Measurements from ENCODE around the gene AP3S2.
"Not testable (repeated sequence)": the region's sequence is repeated elsewhere in the genome, so short reads cannot be mapped to it uniquely, and the experiment has no call there.

Gene AP3S2

DNA sequence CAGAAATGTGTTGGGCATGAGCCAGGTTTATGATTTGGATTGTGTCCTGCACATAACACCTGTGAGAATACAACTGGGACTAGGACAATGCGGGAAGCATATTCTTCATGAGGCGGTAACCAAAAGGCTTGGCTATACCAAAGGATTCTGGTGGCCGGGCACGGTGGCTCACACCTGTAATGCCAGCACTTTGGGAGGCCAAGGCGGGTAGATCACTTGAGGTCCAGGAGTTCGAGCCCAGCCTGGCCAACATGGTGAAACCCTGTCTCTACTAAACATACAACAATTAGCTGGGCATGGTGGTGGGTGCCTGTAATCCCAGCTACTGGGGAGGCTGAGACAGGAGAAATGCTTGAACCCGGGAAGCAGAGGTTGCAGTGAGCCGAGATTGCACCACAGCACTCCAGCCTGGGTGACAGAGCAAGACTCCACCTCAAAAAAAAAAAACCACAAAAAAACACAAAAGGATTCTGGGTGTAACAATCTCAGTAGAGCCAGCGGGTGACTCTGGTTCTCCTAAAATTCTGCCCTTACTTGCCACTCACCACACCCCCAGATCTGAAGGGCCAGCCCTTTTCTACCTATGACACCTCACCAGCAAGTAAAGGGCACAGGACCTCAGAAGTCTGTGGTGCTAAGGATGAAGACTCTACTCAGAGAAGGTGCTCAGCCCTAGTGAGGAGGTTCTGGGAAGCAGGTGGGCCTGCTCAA is 59.2 kb downstream of the AP3S2 start:
- not testable (repeated sequence) for DNase-seq (ENCODE audit: low read depth)

DNA sequence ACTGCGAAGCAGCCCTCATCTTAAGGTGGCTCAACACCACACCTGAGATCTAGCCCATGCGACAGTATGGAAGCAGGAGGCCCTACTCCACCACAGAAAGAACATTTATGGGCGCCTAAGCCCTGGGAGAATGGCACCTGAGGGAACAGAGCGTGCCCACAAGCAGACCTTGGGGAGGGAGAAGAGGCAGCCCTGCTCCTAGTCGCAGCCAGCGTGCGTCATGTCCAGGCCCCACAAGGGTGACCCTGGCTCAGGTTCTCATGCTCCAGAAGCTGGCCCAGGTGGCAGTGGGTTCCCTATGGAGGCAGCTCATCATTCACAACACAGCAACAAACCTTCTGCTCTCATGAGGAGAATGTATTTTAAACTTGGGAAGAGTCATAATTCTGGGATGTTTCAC is 59.8 kb downstream of the AP3S2 start:
- DNase-seq (ENCODE audit: low read depth) = no peak

DNA sequence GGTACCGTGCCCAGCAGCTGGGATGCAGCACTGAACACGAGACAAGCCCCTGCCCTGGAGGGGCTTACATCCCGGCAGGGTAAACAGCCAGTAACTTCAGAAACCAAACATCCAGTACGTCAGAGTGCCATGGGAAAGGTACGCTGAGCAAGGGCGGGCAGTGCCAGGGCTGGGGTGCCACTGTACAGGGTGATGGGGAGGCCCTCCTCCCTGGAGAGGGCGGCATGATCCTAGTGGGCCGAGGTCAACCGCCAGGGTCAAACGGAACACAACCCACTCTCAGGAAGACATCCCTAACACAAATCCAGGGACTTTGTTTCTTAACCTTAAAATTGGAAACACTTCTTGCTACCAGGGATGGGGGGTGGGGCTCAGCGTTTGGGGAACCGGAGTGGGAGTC is 63.2 kb downstream of the AP3S2 start:
- DNase-seq (ENCODE audit: low read depth) = no peak

DNA sequence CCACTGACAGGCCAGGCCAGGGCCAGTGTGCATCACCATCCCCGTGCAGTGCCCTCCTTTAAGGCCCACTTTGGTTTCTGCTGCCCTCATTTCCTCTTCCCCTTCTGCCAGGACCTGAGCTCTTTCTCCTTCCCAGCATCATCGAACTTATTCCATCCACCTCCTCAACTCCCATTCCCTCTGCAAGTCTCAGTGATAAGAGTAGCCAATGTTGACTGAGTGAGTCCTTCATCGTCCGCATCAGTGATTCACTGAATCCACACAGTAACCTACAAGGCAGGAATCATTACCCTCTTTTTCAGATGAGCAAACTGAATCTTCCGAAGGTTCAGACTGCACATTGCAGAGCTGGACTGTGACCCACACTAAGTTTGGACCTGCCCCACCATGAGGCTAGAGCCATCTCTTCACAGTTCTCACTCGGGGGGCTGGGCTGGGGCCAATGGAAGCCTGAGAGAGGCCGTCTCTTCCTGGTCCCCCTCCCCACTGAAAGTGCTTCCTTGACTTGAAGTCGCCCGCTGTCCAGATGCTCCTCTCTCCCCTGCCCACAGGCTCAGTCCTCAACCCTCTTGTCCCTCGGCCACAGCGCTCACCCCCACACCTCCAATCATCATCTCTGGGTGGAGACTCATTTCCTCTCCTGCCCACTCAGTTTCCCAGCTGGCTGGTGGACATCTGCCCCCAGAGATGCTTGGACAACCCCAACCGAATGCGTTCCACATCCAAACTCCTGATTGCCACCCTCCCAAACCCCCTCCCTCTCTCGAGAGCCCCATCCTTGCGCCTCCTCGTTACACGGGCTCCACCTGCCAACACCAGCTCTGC is 64.0 kb downstream of the AP3S2 start:
- DNase-seq (ENCODE audit: low read depth) = no peak

DNA sequence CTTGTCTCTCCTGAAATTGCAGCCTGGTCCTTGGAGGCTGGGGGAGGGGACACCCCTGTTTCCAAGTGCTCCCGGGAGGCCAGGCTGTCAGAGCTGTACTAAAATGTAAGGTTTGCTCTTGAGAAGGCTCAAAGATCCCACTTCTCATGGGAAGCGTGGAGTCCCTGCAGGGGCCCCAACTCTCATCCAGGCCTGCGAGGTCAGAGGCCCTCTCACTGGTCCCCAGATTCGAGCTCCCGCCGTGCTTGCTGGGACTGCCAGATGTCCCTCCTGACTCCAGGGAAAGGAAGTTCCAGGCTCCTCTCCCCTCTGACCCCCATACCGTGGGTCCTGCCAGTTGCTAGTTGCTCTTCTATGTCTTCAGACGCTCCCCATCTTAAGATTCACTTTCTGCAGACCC is 64.6 kb downstream of the AP3S2 start:
- DNase-seq (ENCODE audit: low read depth) = no peak

DNA sequence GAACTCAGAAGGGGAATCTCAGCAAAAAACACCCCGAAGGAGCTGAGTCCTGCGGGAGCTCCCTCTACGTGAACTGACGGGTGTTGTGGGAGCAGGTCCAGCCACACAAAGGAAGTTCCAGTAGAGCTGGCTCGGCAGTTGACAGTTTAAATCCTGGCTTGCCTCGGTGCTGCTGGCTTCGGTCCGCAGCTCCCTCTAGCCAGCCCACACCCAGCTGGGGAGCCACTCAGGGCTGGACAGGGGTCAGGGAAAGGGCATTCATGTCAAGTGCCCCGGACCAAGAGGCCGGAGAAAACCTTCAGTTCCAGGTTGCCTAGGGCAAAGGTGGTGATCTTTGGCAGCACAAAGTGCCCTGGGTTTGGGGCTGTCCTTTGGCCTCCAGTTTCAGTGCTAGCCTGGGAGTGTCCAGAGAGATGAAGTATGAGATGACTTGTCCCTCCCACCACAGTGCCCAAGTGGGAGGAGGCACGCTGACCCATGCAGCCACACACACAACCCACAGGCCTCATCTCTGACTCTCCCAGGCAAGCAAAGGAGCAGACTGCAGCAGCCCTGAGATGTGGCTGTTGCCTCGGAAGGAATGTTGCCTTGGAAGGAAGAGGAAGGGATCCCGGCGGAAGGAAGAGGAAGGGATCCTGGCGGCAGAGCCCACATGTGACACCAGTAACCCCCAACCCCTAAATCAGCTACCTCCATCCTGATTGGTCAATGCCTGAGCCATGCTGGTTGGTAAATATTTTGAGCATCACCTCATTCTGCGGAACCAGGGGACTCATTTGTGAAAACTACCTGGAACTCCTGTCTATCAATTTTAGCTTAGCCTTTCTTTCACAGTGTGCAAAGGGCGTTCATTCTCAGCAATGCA is 65.3 kb downstream of the AP3S2 start:
- no peak for DNase-seq (ENCODE audit: low read depth)

DNA sequence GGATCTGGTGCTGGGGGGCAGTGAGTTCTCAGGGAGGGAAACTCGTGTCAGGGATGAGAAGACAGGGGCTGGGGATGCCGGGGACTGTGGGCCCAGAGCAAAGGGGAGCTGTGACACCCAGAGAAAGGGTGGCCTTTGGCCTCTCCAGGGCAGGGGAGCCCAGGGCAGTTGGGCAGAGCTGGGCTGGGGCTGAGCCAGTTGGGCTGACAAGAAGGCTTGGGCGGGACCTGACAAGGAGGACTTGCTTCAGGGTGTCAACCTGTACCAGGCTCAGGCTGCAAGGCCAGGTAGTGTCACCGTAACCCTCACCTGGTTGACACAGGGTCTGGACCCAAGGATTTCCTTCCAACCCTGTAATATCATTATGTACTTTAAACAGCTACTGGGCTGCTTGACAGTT is 66.0 kb downstream of the AP3S2 start:
- no peak for DNase-seq (ENCODE audit: low read depth)

DNA sequence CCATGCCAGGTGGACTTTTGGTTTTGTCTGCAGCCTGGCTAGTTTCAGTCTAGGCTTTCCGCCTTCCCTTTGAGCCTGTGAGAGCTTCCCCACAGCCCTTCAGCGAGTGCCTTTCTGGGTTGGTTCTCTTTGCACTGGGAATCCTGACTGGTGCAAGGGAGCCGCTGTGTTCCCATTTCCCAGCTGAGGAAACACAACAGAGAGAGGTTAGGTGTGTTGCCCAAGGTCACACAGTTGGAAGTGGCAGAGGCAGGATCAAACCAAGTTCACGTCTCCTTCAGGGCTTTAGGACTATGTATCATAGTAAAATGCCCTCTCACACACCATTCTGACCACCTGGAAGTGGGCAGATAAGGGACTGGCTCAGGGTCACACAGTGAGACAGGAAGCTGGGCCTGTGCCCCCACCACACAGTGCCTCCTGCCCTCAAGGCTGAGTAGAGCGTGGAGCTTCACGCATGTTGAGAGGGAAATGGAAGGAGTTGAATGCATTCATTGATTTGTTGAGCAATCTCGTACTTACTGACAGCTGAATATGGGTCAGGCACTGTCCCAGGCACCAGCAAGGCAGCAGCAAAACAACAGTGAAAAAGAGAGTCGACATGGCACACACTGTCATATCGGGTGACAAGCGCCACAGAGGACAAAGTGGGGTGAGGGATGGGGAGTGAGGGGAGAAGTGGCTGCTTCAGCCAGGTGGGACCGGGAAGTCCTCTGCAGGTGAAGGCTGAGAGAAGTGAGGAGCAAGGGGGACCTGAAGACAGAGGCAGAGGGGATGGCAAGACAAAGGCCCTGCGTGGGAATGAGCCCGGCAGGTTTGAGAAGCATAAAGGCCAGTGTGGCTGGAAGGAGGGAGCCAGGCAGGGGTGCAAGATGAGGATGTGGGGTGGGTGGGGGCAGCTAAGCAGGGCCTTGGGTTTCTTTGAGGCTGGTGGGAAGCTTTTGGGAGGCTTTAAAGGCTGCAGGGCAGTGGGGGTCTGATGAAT is 66.8 kb downstream of the AP3S2 start:
- DNase-seq (ENCODE audit: low read depth) = no peak

DNA sequence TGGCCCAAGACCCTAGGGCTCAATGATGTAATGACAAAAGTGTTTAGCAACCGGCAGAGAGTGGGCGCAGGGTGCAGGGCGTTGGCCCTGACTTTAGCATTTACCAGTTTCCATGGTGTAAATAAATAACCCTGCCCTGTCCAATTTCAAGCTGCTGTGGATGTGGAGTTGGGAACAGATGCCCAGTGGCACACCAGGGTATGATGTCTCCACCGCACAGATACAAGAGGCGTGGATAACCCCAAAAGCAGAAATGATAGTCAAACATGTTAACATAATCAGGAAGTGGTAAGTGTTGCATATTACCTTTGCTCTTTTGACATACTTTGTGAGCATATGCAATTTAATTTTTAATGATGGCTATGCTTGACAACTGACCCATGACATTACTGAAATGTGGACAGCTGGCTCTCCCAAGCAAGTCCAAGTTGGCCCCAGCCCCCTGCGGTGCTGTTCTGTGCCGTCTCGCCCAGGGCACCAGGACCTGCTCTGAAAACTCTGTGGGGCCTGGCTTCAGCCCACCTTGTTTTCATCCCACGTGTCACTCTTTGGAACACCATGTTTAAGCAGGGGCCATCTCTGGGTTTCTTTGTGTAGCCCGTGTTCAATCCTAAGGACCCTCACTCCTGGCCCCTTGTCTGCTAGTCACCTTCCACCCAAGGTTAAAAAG is 68.4 kb downstream of the AP3S2 start:
- DNase-seq (ENCODE audit: low read depth) = no peak

DNA sequence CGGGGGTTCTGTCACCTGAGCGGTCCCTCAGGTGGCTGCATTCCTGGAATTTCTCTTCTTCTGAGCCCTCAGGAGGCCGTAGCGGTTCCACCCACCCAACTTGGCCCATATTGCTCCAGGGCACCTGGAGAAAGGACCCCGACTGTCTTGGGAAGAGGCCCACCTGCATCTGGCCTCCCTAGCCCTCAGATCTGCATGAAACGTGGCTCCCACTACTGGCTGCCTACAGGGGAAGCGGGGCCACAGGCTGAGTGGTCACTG is 69.3 kb downstream of the AP3S2 start:
- DNase-seq (ENCODE audit: low read depth) = no peak

DNA sequence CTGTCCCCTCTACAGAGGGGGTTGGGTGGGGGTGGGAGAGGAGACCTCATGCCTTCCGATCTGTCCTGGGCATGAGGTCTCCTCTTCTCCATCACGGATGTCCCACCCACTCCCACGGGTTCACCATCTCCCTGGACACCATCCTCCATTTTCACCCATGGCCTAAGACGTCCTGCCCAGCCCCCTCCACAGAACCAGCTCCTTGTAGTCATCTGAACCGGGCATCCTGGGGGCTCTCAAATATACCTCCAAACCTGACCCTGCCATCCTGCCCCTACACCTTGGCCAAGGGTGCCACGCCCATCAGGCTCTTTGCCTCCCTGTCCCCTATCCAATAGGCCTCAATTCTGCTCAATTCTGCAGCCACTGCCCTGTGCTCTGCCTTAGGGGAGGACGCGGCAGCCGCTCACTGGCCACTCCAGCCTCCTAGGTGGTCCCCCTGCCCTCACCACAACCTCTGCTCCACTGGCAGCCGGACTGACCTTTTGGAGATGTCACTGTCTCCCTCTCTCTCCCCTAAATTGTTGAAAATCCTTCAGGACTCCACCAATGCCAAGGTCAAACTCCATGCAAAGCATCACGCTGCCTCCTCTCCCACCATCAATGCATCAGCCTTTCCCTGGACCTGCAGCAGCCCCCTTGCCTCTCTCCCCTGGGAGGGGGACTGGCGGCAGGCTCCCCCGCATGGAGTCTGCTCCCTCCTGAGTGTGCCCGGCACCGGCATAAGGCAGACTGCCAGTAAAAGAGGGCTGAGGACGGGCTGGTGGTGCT is 69.8 kb downstream of the AP3S2 start:
- DNase-seq (ENCODE audit: low read depth) = no peak

DNA sequence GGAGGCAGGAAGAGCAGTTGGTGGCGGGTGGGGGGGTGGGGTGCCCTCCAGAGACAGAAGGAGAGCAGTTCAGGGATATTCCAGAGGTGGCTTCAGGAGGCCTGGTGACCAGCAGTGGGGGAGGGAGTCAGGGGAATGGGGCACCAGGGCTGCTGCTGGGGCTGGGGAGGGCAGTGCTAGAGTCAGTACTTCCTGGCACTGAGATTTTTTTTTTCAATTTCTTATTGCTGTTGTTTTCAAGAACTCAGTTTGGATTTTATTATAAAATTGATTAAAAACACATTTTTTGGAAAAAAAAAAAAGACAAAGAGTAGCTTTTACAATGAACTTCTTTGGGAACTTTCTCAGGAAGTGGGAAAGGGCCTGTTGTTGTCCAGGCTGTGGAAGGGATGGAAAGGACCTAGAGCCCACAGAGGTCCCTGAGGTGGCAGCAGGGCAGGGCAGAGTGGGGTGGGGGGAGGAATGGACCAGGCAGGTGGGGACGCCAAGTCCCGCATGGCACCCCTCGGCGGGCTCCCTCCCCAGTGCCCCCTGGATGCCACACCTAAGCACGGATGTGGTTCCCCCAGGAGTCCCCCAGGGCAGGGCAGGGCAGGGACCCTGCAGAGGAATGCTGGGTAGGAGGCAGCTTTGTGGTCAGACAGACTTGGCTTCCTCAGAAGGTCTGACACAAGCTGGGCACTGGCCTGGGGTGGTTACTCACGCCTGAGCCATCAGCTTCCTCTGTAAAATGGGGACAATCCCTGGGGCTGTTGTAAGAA is 70.7 kb downstream of the AP3S2 start:
- no peak for DNase-seq (ENCODE audit: low read depth)

DNA sequence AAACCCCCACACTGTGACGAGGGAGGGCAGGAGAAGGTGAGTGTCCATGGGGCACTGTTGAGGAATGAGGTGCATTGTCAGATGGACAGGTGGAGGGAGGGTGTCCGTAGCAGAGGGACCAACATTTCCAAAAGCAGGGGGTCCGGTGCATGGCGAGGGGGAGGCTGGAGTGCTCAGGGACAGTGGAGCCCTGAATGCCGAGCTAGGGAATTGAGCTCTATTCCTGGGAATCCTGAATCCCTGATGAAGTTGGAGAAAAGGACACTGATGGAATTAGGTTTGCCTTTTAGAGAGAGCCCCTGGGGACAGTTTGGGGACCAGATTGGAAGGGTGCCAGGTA is 71.2 kb downstream of the AP3S2 start:
- DNase-seq (ENCODE audit: low read depth) = no peak

DNA sequence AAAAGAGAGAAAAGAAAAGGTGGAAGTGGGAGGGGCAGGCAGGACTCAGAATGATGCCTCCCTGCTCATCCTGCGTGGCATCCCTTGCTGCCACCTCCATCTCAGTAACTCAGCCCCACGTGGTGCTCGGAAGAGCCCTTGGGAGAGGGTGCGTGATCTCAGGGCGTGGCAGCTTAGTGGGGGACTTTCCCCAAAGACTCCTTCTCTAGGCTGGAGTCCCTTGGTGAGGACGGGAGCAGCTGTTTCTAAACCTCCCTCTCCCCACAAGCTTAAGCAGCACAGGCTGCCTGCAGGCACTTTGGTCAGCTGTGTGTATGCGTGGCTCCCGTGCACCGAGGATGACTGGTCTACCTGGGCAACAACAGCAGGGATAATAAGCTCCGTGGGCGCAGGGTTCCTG is 71.8 kb downstream of the AP3S2 start:
- no peak for DNase-seq (ENCODE audit: low read depth)

DNA sequence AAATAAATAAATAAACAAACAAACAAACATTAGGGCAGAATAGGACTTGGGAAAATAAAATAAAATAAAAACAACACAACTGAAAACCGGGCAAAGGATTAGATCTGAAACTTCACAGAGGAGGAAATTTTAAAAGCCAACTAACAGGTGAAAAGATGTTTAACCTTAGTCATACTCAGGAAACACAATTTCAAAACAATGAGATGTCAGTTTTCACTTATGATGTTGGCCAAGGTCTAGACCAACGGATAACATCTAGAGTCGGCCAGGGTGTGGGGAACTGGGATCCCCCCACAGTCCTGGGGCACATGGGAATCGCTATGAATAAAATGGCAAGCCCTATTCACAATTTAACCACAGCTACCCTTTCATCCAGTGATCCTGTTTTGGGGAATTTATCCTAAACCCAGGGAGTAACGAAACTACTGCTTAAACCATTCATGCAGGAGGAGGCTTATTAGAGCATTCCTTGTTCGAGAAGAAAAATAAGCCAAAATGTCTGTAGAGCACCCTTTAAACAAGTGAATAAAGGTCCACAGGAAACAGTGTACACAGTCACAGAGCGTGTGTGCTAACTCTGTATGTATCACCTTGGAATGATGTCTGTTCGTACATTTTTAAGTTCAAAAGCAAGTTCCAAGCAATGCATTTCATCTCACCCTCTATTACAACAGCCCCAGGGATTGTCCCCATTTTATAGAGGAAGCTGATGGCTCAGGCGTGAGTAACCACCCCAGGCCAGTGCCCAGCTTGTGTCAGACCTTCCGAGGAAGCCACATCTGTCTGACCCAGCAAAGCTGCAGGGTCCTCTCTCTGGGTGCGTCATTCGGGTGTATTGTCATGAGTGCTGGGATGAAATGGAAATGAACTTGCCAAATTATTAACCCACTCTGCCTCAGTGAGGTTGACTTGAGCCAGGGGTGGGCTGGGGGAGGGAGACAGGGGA is 72.9 kb downstream of the AP3S2 start:
- no peak for DNase-seq (ENCODE audit: low read depth)

DNA sequence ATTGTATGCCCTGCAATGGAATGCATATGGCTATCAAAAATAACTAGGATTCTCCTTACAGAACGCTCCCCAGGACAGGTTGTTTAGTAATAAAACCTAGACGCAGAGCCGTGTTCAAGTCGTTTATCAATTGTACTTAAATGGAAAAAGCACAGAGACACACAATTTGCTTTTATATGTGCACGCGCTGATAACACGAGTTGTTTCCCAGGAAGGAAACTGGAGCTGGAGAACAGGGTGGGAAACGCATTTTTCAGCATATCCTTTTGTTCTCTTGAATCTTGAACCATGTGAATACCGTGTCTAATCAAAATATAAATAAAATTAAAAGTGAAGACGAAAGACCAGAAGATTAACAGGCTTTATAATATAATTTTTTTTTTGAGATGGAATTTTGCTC is 75.5 kb downstream of the AP3S2 start:
- DNase-seq (ENCODE audit: low read depth) = no peak

DNA sequence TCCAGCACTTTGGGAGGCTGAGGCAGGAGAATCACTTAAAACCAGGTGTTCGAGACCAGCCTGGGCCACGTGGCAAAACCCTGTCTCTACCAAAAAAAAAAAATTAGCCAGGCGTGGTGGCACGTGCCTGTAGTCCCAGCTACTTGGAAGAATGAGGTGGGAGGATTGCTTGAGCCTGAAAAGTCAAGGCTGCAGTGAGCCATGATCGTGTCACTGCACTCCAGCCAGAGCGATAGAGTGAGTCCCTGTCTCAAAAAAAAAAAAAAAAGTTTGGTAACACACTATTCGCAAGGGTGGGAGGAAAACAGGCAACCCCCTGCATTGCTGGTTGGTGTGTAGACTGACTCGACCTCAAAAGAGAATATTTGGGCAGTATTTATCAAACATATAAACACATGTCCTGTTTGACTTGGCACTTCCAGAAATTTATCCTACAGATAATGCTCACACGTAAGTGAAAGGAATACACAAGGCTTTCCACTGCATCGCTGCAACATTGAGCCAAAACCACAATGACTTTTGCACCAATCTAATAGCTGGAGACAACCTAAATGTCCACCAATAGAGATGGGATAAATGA is 76.0 kb downstream of the AP3S2 start:
- no peak for DNase-seq (ENCODE audit: low read depth)

DNA sequence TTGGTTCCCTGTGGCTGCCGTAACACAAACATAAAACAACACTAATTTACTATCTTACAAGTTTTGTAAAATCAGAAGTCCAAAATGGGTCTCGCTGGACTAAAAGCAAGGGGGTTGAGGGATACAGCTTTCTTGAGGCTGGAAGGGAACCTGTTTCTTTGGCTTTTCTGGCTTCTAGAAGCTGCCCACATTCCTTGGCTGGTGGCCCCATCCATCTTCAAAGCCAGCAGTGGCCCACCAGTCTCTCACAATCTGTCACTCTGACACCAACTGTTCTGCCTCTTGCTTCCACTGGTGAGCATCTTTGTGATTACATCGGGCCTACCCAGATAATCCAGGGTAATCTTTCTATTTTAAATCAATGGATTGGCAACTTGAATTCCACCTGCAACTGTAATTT is 78.0 kb downstream of the AP3S2 start:
- DNase-seq (ENCODE audit: low read depth) = no peak

Measured in activated T-helper 9 cell treated with anti-CD3 and anti-CD28 coated beads, Interleukin-2, amount 50 U/mL, for 16 hours (primary cell).